Measurements from ENCODE around the gene NAA30.

DNA sequence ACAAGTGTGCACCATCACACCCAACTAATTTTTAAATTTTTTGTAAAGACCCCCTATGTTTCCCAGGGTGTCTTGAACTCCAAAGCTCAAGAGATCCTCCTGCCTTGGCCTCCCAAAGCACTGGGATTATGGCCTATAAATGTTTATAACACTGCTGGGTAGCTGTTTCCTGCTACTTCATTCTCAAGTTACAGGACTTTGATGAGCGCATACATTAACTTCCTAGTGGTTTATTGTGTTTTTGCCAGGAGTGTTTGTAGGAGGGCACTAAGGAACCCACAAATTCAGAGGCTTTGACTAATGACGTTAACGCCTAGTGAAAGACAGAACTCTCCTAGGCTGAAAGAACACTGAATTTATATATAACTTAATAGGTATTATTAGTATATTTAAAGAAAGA is 15.2 kb upstream of the NAA30 start:
- TF ChIP-seq SUZ12 (IDR thresholded peaks at IDR 0.05): no peak
- no peak for TF ChIP-seq SP1 (IDR thresholded peaks at IDR 0.05)
- no peak for TF ChIP-seq ZNF384 (IDR thresholded peaks at IDR 0.05)
- TF ChIP-seq FOXM1 (IDR thresholded peaks at IDR 0.05; ENCODE audit: borderline replicate concordance): no peak
- no peak for TF ChIP-seq BHLHE40 (IDR thresholded peaks at IDR 0.05; ENCODE audit: borderline replicate concordance)
- no peak for TF ChIP-seq TARDBP (IDR thresholded peaks at IDR 0.05)
- TF ChIP-seq HDGF (IDR thresholded peaks at IDR 0.05; ENCODE audit: borderline replicate concordance): no peak
- TF ChIP-seq PKNOX1 (IDR thresholded peaks at IDR 0.05): no peak
- no peak for TF ChIP-seq L3MBTL2 (conservative IDR thresholded peaks at IDR 0.05)
- no peak for TF ChIP-seq NFRKB (IDR thresholded peaks at IDR 0.05)
- TF ChIP-seq FOXA1 (IDR thresholded peaks at IDR 0.05): no peak
- no peak for TF ChIP-seq ARNT (IDR thresholded peaks at IDR 0.05)
